Measurements from ENCODE around the gene BLOC1S1. TPM values are rescaled to one million over a fixed set of nuclear protein-coding genes. Genes with fewer than 3 reads are reported as not detected.

The BLOC1S1 gene
- total RNA-seq, 6 experiments from 2014 or later = 81.8 to 175 (median 99.0) TPM

DNA sequence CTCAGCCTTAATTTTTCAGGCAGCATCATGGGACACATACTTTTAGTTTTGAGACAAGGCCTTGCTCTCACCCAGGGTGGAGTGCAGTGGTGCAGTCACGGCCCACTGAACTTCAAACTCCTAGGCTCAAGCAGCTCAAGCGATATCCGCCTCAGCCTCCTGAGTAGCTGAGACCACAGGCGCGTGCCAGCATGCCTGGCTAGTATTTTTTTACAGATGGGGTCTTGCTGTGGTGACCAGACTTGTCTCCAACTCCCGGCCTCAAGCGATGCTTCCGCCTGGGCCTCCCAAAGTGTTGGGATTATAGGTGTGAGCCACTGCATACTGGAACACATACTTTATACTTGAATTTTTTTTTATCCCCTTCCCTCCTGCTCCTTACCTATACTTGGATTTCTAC, 7.1 kb downstream of the BLOC1S1 start:
- intact Hi-C loops (cut with DNase I) = loop anchor here in 1 of 2 donors (5.0 kb wide), 1 partner anchor 41 kb away; a partner anchor contains a TSS
- H3K27me3 ChIP-seq = no peaks in the 10 kb centered on the region
- DNase-seq = no peak
- H3K4me1 ChIP-seq = peaks cover 0 to 56% (median 15%) of the 10 kb centered on the region in 4 donors
- no peak for ATAC-seq
- H3K4me3 ChIP-seq = no peak overlapping the region
- no peak for TF ChIP-seq POLR2A (IDR thresholded peaks at IDR 0.05)
- TF ChIP-seq CTCF (IDR thresholded peaks at IDR 0.05) = no peak
- peaks cover 0 to 23% (median 2%) of the 10 kb centered on the region in 4 donors for H3K36me3 ChIP-seq
- 100% methylated on average over 1 of the region's 8 CpGs for WGBS (ENCODE audit: insufficient coverage, low coverage, low lambda C conversion rate, missing lambda C conversion rate)
- H3K27ac ChIP-seq = no peak overlapping the region
- H3K9me3 ChIP-seq = no peaks in the 10 kb centered on the region

DNA sequence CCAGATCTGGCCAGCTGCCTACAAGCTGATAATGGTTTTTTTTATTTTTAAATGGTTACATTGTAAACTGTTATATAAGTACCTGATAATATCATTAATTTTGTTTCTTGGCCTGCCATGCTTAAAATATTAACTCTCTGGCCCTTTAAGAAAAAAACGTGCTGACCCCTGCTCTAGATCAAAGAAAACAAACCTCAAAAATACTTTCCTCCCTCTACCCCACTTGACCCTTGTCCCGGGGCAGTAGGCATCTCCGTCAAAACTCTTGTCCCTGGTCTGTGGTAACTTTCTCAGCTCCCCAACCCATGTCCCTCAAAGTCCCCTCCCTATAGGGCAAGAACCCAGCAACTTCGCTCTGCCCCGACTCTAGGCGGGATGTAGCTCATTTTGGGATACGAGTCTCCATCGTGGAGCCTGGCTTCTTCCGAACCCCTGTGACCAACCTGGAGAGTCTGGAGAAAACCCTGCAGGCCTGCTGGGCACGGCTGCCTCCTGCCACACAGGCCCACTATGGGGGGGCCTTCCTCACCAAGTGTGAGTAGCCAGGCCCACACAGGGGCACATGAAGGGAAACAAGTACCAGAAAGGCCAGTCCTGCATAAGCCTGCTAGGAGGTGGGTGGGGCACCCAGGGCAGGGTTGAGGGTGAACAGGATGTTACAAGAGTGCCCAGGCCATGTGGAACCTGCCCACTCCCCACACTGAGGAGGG, 7.8 kb downstream of the BLOC1S1 start:
- Histone ChIP-seq H3K36me3 (peaks cover 0 to 23% (median 2%) of the 10 kb centered on the region in 4 donors), H3K4me3 (no peak overlapping the region), H3K4me1 (peaks cover 0 to 56% (median 15%) of the 10 kb centered on the region in 4 donors), H3K27ac (no peak overlapping the region), H3K9me3 (no peaks in the 10 kb centered on the region), H3K27me3 (no peaks in the 10 kb centered on the region)
- no peak for ATAC-seq
- intact Hi-C loops (cut with DNase I) = loop anchor here in 1 of 2 donors (5.0 kb wide), 1 partner anchor 41 kb away; a partner anchor contains a TSS
- WGBS (ENCODE audit: insufficient coverage, low coverage, low lambda C conversion rate, missing lambda C conversion rate) = 34% methylated on average over 8 of the region's 10 CpGs
- DNase-seq = no peak
- TF ChIP-seq CTCF (IDR thresholded peaks at IDR 0.05) = no peak
- TF ChIP-seq POLR2A (IDR thresholded peaks at IDR 0.05) = no peak

- Histone ChIP-seq H3K4me1 (peaks cover 0 to 51% (median 11%) of the 10 kb centered on the region in 4 donors), H3K27me3 (no peaks in the 10 kb centered on the region), H3K9me3 (no peaks in the 10 kb centered on the region), H3K27ac (no peak overlapping the region), H3K36me3 (peaks cover 0 to 23% (median 2%) of the 10 kb centered on the region in 4 donors), H3K4me3 (no peak overlapping the region)
- intact Hi-C loops (cut with DNase I) = loop anchor here in 1 of 2 donors (5.0 kb wide), 1 partner anchor 42 kb away; a partner anchor contains a TSS
- no peak for ATAC-seq
- TF ChIP-seq CTCF (IDR thresholded peaks at IDR 0.05) (peak; percentile 51 to 61 (median 54)), POLR2A (IDR thresholded peaks at IDR 0.05) (no peak)
- peak in 2 of 3 donors; percentile 69 to 76 for DNase-seq
- 2% methylated on average over 5 of the region's 11 CpGs for WGBS (ENCODE audit: insufficient coverage, low coverage, low lambda C conversion rate, missing lambda C conversion rate)
Observed at GRCh38 chr12:55724226-55724939, 8.5 kb downstream of the BLOC1S1 start.

- H3K4me1 ChIP-seq = peaks cover 0 to 49% (median 6%) of the 10 kb centered on the region in 4 donors
- no peaks in the 10 kb centered on the region for H3K9me3 ChIP-seq
- 40% methylated on average over 2 of the region's 3 CpGs for WGBS (ENCODE audit: insufficient coverage, low coverage, low lambda C conversion rate, missing lambda C conversion rate)
- no peak overlapping the region for H3K4me3 ChIP-seq
- no peak overlapping the region for H3K27ac ChIP-seq
- H3K36me3 ChIP-seq = peaks cover 0 to 23% (median 2%) of the 10 kb centered on the region in 4 donors
- no peak for TF ChIP-seq POLR2A (IDR thresholded peaks at IDR 0.05)
- no peak for TF ChIP-seq CTCF (IDR thresholded peaks at IDR 0.05)
- DNase-seq (no peak), ATAC-seq (no peak)
- no peaks in the 10 kb centered on the region for H3K27me3 ChIP-seq
- intact Hi-C loops (cut with DNase I) = loop anchor here in 1 of 2 donors (5.0 kb wide), 1 partner anchor 43 kb away; a partner anchor contains a TSS
Observed at GRCh38 chr12:55724940-55725309, 9.1 kb downstream of the BLOC1S1 start.

Measured in right lobe of liver (tissue), 6 donors.